A549 (cell line): ENCODE results near the gene GID4. TPM values are rescaled to one million over a fixed set of nuclear protein-coding genes. Genes with fewer than 3 reads are reported as not detected.

Source experiments
- ATAC-seq, 2 experiments: fragments of 200-7000 bp in 1 of 2; fragments of >200 bp in 1 of 2; cut with Nextera tagmentation in 1 of 2; cut with Tn5 transposase in 1 of 2; 3 replicates each; pipeline versions ENCODE4 v1.8.0 to v1.9.1; 2018 to 2020; ENCODE audit warnings: mild to moderate bottlenecking in 1 of 2, moderate library complexity in 1 of 2
- CTCF ChIA-PET: fragments of 300-600 bp; sonication (Branson Sonifier 250); formaldehyde crosslinking; extraction: SDS; loops from one replicate; lab custom pipeline; 2021; ENCODE audit warnings: antibody characterized with exemption, inconsistent platforms; lab: Yijun Ruan, JAX
- POLR2A ChIA-PET: fragments of 350-600 bp; formaldehyde crosslinking; extraction: SDS; loops from one replicate; lab custom pipeline; 2021; ENCODE audit warnings: antibody characterized with exemption, inconsistent platforms; lab: Yijun Ruan, JAX
- DNase-seq, 2 experiments: peaks; one replicate each; pipeline versions ENCODE4 v3.0.0 to v3.0.0-alpha.2; 2011 to 2016; ENCODE audit warnings: low read depth in 1 of 2, low spot score in 1 of 2
- FAIRE-seq: peaks from 2 replicates; lab custom pipeline; 2011; peaks lifted over from hg19 to GRCh38; lab: Jason Lieb, UNC
- H3K27ac ChIP-seq, 2 experiments: fragments of >200 bp; sonication (Bioruptor Twin); formaldehyde crosslinking; 3 replicates each; pipeline ENCODE4 v1.5.1; 2016 to 2017
- H3K4me1 ChIP-seq: fragments of >200 bp; sonication (Bioruptor Twin); formaldehyde crosslinking; 3 replicates; pipeline ENCODE4 v1.6.1; 2016
- H3K4me2 ChIP-seq: fragments of >200 bp; sonication (Bioruptor Twin); formaldehyde crosslinking; 3 replicates; pipeline ENCODE4 v1.6.1; 2016
- H3K4me3 ChIP-seq: fragments of >200 bp; sonication (Bioruptor Twin); formaldehyde crosslinking; 3 replicates; pipeline ENCODE4 v1.5.1; 2016
- H3K9me3 ChIP-seq: fragments of >200 bp; sonication (Bioruptor Twin); formaldehyde crosslinking; 3 replicates; pipeline ENCODE4 v1.6.1; 2016
- BCL3 ChIP-seq: fragments of >200 bp; sonication (Bioruptor Twin); formaldehyde crosslinking; IDR thresholded peaks from 3 replicates; pipeline ENCODE4 v1.6.1; 2016
- CTCF ChIP-seq: fragments of >200 bp; sonication (Bioruptor Twin); formaldehyde crosslinking; IDR thresholded peaks from 3 replicates; pipeline ENCODE4 v1.5.1; 2016
- ELK1 ChIP-seq: fragments of 150-350 bp; IDR thresholded peaks from 2 replicates; pipeline ENCODE4 v1.6.1; 2014; ENCODE audit warnings: low read depth, mild to moderate bottlenecking, low read length
- FOSL2 ChIP-seq, 2 experiments: fragments of 450-650 bp in 1 of 2; fragments of >200 bp in 1 of 2; sonication (Bioruptor Twin) in 1 of 2; formaldehyde crosslinking; IDR thresholded peaks; 2 replicates each; pipeline versions ENCODE4 v1.5.0 to v1.6.1; 2016 to 2020; ENCODE audit warnings: mild to moderate bottlenecking in 1 of 2, moderate library complexity in 1 of 2
- FOXS1 ChIP-seq: fragments of 250-450 bp; sonication (Bioruptor Pico); IDR thresholded peaks from 2 replicates; pipeline ENCODE4 v1.5.0; 2020; ENCODE audit warnings: mild to moderate bottlenecking, moderate library complexity
- GATA3 ChIP-seq: IDR thresholded peaks from 2 replicates; pipeline ENCODE4 v1.6.1; 2012; ENCODE audit warnings: borderline replicate concordance
- HDAC2 ChIP-seq: fragments of 200-600 bp; sonication (generic); IDR thresholded peaks from 2 replicates; pipeline ENCODE4 v1.6.1; 2016
- HES2 ChIP-seq: fragments of >200 bp; sonication (Bioruptor Twin); formaldehyde crosslinking; IDR thresholded peaks from 2 replicates; pipeline ENCODE4 v1.6.1; 2016
- JUNB ChIP-seq: fragments of >200 bp; sonication (Bioruptor Twin); formaldehyde crosslinking; IDR thresholded peaks from 2 replicates; pipeline ENCODE4 v1.6.1; 2016
- MAFK ChIP-seq: fragments of 450-650 bp; IDR thresholded peaks from 2 replicates; pipeline ENCODE4 v1.6.1; 2014; ENCODE audit not compliant: partially characterized antibody
- MAX ChIP-seq: IDR thresholded peaks from 2 replicates; pipeline ENCODE4 v1.6.1; 2012
- MAZ ChIP-seq: fragments of 150-350 bp; IDR thresholded peaks from 2 replicates; pipeline ENCODE4 v1.6.1; 2014; ENCODE audit warnings: antibody characterized with exemption, low read depth, low read length, borderline replicate concordance
- NR3C1 ChIP-seq: fragments of >200 bp; sonication (Bioruptor Twin); formaldehyde crosslinking; IDR thresholded peaks from 3 replicates; pipeline ENCODE4 v1.6.1; 2017
- POLR2A ChIP-seq: IDR thresholded peaks from 2 replicates; pipeline ENCODE4 v1.6.1; 2012; ENCODE audit warnings: mild to moderate bottlenecking, low read length
- RARB ChIP-seq: fragments of 250-450 bp; sonication (Bioruptor Pico); IDR thresholded peaks from 2 replicates; pipeline ENCODE4 v1.8.0; 2021; ENCODE audit warnings: mild to moderate bottlenecking, moderate library complexity
- REST ChIP-seq: fragments of 200-600 bp; sonication (generic); IDR thresholded peaks from 2 replicates; pipeline ENCODE4 v1.6.1; 2016; ENCODE audit warnings: antibody characterized with exemption, mild to moderate bottlenecking, moderate library complexity
- RNF2 ChIP-seq: fragments of 200-600 bp; sonication (generic); IDR thresholded peaks from 2 replicates; pipeline ENCODE4 v1.6.1; 2016; ENCODE audit warnings: low read depth, mild to moderate bottlenecking, antibody characterized with exemption, moderate library complexity, borderline replicate concordance
- TP53 ChIP-seq: fragments of 250-450 bp; sonication (Bioruptor Pico); IDR thresholded peaks from 2 replicates; pipeline ENCODE4 v1.5.0; 2021; ENCODE audit warnings: mild to moderate bottlenecking, moderate library complexity
- ZC3H11A ChIP-seq: fragments of 450-650 bp; IDR thresholded peaks from 2 replicates; pipeline ENCODE4 v1.6.1; 2014; ENCODE audit warnings: antibody characterized with exemption, mild to moderate bottlenecking
- WGBS: methylation state at CpG from one replicate; pipeline ENCODE4 v1.1.6; 2017; ENCODE audit errors: missing lambda C conversion rate; 5-methylcytosine and 5-hydroxymethylcytosine counted together
- polyA plus RNA-seq, 4 experiments: library from polyadenylated mRNA; depleted of rRNA in 3 of 4; stranded (reverse); fragments of >200 nt; fragmentation: RNase III in 1 of 4; extraction: RNeasy Plus Mini Kit Qiagen cat#74134 plus additional on column Dnase treatment in 1 of 4; gene quantifications; 2 replicates in 3 of 4; 3 replicates in 1 of 4; pipeline ENCODE4 v1.2.3, GENCODE V29; 2011 to 2017

GID4 gene
- polyA plus RNA-seq, 2 of the 4 experiments (the other 2 are of a cell fraction) = 11.2 to 11.5 TPM

GRCh38 chr17:18111330-18111971 is 72.2 kb downstream of the GID4 start (continued):
- TF ChIP-seq REST (no peak), MAZ (no peak), RNF2 (no peak), MAFK (no peak)
- TF ChIP-seq, all 56 proteins: peak for 0

GRCh38 chr17:18115517-18115916 is 76.3 kb downstream of the GID4 start:
- no peak for TF ChIP-seq MAX
- TF ChIP-seq ELK1 = no peak
- TF ChIP-seq RARB = no peak
- no peak for TF ChIP-seq FOXS1 (CRISPR knock-in tag)
- no peak for TF ChIP-seq ZC3H11A
- TF ChIP-seq FOSL2 (IDR thresholded peaks at IDR 0.05) = no peak
- TF ChIP-seq FOSL2 (CRISPR knock-in tag; IDR thresholded peaks at IDR 0.05) = no peak
- no peak for TF ChIP-seq BCL3
- TF ChIP-seq HES2 = no peak
- TF ChIP-seq POLR2A = no peak
- no peak for TF ChIP-seq NR3C1
- TF ChIP-seq HDAC2 = no peak
- no peak for TF ChIP-seq CTCF
- no peak for TF ChIP-seq RNF2
- TF ChIP-seq GATA3 = no peak
- TF ChIP-seq TP53 (CRISPR knock-in tag) = no peak
- TF ChIP-seq JUNB = no peak
- ChIA-PET CTCF (interaction anchor here (1.0 kb wide), 1 partner anchor 103 kb away, joined by 4 read pairs; no protein-coding TSS in a partner anchor), POLR2A (no interaction called here)
- no peak for ATAC-seq
- no peak overlapping the region for H3K27ac ChIP-seq
- no peak overlapping the region for H3K4me3 ChIP-seq
- FAIRE-seq = no peak
- H3K4me1 ChIP-seq = no peaks in the 10 kb centered on the region
- peaks cover 3% of the 10 kb centered on the region; the same call in 2 of the 3 replicates for H3K9me3 ChIP-seq
- WGBS = 67% methylated on average over 7 of the region's 7 CpGs
- DNase-seq = no peak
- H3K4me2 ChIP-seq = no peak overlapping the region
